Activated CD8-positive, alpha-beta T cell treated with anti-CD3 and anti-CD28 coated beads for 36 hours (primary cell): ENCODE measurements around the gene MAEA. TPM values are rescaled to one million over a fixed set of nuclear protein-coding genes. Genes with fewer than 3 reads are reported as not detected.

Experiments used
- ATAC-seq: fragments of 200-7000 bp; cut with Tn5 transposase; one replicate; pipeline ENCODE4 v1.10.0; 2021; ENCODE audit warnings: mild to moderate bottlenecking, moderate library complexity
- CTCF ChIA-PET: fragments of 350-600 bp; sonication (Branson Sonifier 250); formaldehyde crosslinking; loops from one replicate; lab custom pipeline; 2021; ENCODE audit warnings: antibody characterized with exemption; lab: Charles Lee
- POLR2A ChIA-PET: fragments of 350-600 bp; sonication (Branson Sonifier 250); formaldehyde crosslinking; loops from one replicate; lab custom pipeline; 2021; ENCODE audit warnings: antibody characterized with exemption; lab: Charles Lee
- DNase-seq: peaks from one replicate; pipeline ENCODE4 v3.0.0-alpha.2; 2020
- H3K27ac Mint-ChIP-seq: one replicate; pipeline ENCODE4 v1.8.0; 2021; ENCODE audit warnings: mild to moderate bottlenecking, mixed read lengths
- H3K27me3 Mint-ChIP-seq: one replicate; pipeline ENCODE4 v1.8.0; 2021; ENCODE audit warnings: mixed read lengths
- H3K36me3 Mint-ChIP-seq: one replicate; pipeline ENCODE4 v1.8.0; 2021; ENCODE audit warnings: low read depth, mixed read lengths
- H3K4me1 Mint-ChIP-seq: one replicate; pipeline ENCODE4 v1.8.0; 2021; ENCODE audit warnings: low read depth, mixed read lengths
- H3K4me3 Mint-ChIP-seq: one replicate; pipeline ENCODE4 v1.8.0; 2021; ENCODE audit warnings: mild to moderate bottlenecking, moderate library complexity, mixed read lengths
- H3K9me3 Mint-ChIP-seq: one replicate; pipeline ENCODE4 v1.8.0; 2021; ENCODE audit warnings: mixed read lengths
- CTCF ChIP-seq: fragments of 200-600 bp; IDR thresholded peaks from one replicate; pipeline ENCODE4 v1.8.0; 2022; ENCODE audit warnings: antibody characterized with exemption, mild to moderate bottlenecking
- intact Hi-C: fragments of 100-400 bp; cut with micrococcal nuclease; formaldehyde crosslinking; loops from one replicate; pipeline ENCODE4 v1.10.0; 2022
- total RNA-seq, 2 experiments: library from RNA; stranded (reverse); gene quantifications; one replicate each; pipeline ENCODE4 v1.2.3, GENCODE V29; 2021

The MAEA gene
- total RNA-seq, 2 experiments from 2014 or later, result 32.3 to 37.0 TPM

- intact Hi-C loops, result no loop called here
- DNase-seq (no peak), ATAC-seq (no peak)
- ChIA-PET CTCF (no interaction called here), POLR2A (no interaction called here)
- no peaks in the 10 kb centered on the region for H3K9me3 Mint-ChIP-seq
- TF ChIP-seq CTCF, result no peak
- peaks cover 6% of the 10 kb centered on the region for H3K36me3 Mint-ChIP-seq
- no peaks in the 10 kb centered on the region for H3K4me1 Mint-ChIP-seq
- no peaks in the 10 kb centered on the region for H3K27me3 Mint-ChIP-seq
- H3K4me3 Mint-ChIP-seq, result no peak overlapping the region
- no peak overlapping the region for H3K27ac Mint-ChIP-seq
Measured at GRCh38 chr4:1367936-1368289, 78.2 kb downstream of the MAEA start.

GRCh38 chr4:1368421-1369090, 78.9 kb downstream of the MAEA start:
- H3K36me3 Mint-ChIP-seq, result peaks cover 9% of the 10 kb centered on the region
- H3K4me3 Mint-ChIP-seq, result no peak overlapping the region
- H3K27ac Mint-ChIP-seq, result no peak overlapping the region
- CTCF ChIA-PET, result no interaction called here
- H3K9me3 Mint-ChIP-seq, result no peaks in the 10 kb centered on the region
- intact Hi-C loops, result no loop called here
- no peak for TF ChIP-seq CTCF
- no peaks in the 10 kb centered on the region for H3K27me3 Mint-ChIP-seq
- DNase-seq (no peak), ATAC-seq (no peak)
- POLR2A ChIA-PET, result no interaction called here
- H3K4me1 Mint-ChIP-seq, result no peaks in the 10 kb centered on the region

DNA sequence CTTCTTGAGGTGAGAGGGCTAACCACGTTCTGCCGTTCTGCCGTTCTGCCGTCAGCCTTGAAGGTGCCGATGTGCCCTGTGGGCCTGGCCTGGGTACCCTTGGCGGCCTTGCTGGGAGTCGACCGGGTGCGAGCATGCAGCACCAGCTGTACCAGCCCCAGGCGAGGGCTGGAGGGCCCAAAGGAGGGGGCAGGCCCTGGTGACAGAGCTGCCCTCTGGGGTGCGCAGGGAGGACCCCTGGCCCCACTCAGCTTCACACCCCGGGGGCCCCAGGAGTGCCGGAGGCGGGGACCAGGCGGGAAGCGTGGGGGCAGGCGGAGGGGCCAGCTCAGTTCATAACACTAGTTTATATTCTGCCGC, 79.4 kb downstream of the MAEA start:
- Mint-ChIP-seq H3K4me3 (no peak overlapping the region), H3K27ac (no peak overlapping the region), H3K27me3 (no peaks in the 10 kb centered on the region), H3K9me3 (no peaks in the 10 kb centered on the region), H3K4me1 (no peaks in the 10 kb centered on the region), H3K36me3 (peaks cover 11% of the 10 kb centered on the region)
- DNase-seq (no peak), ATAC-seq (no peak)
- intact Hi-C loops, result no loop called here
- ChIA-PET POLR2A (no interaction called here), CTCF (no interaction called here)
- no peak for TF ChIP-seq CTCF

DNA sequence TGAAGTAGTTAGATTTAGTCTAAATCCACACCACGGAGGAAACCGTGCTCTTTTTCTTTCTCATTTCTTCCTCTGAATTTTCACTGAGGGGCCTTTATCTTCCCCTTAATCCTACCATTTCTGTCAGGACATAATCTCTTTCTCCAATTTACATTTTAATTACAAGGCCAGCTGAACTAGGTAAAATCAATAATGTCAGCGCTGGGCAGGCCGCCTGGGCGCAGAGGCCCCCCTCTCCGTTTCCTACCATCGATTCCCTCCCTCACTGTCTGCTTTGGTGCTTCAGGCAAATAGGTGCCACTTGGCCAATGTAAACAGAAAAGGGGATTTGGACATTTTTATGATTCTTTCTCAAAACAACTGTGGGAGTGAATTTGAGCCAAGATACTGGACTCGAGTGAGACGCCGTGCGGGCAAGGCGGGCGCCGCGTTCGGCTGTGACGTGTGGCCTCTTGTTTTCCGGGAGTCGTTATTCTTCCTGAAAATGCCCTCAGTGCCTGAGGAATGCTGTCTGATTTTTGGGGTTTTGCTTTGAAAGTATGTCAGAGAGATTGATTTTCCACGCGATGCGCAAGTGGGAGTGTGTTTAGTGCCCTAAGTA, 79.9 kb downstream of the MAEA start:
- Mint-ChIP-seq H3K4me1 (no peaks in the 10 kb centered on the region), H3K4me3 (no peak overlapping the region), H3K27ac (no peak overlapping the region), H3K36me3 (peaks cover 11% of the 10 kb centered on the region), H3K27me3 (no peaks in the 10 kb centered on the region), H3K9me3 (no peaks in the 10 kb centered on the region)
- TF ChIP-seq CTCF, result no peak
- ChIA-PET CTCF (no interaction called here), POLR2A (no interaction called here)
- intact Hi-C loops, result no loop called here
- ATAC-seq (no peak), DNase-seq (no peak)

GRCh38 chr4:1370321-1371124, 80.8 kb downstream of the MAEA start:
- Mint-ChIP-seq H3K4me1 (no peaks in the 10 kb centered on the region), H3K27me3 (no peaks in the 10 kb centered on the region), H3K36me3 (peaks cover 11% of the 10 kb centered on the region), H3K4me3 (no peak overlapping the region), H3K9me3 (no peaks in the 10 kb centered on the region), H3K27ac (no peak overlapping the region)
- TF ChIP-seq CTCF, result no peak
- no peak for ATAC-seq
- ChIA-PET POLR2A (no interaction called here), CTCF (interaction anchor here (0.7 kb wide), 1 partner anchor 15 kb away, joined by 3 read pairs; no protein-coding TSS in a partner anchor)
- intact Hi-C loops, result no loop called here
- no peak for DNase-seq
